ENCODE measurements around the gene H2AZ2.
"Not testable (repeated sequence)": the region's sequence is repeated elsewhere in the genome, so short reads cannot be mapped to it uniquely, and the experiment has no call there.

H2AZ2 gene

GRCh38 chr7:44870336-44870735, 22.4 kb upstream of the H2AZ2 start:
- not testable (repeated sequence) for DNase-seq

- no peak for DNase-seq
Observed at GRCh38 chr7:44867073-44867995, 19.4 kb upstream of the H2AZ2 start.

GRCh38 chr7:44861949-44862348, 14.1 kb upstream of the H2AZ2 start:
- not testable (repeated sequence) for DNase-seq

GRCh38 chr7:44858161-44858560, 10.3 kb upstream of the H2AZ2 start:
- DNase-seq: no peak

- no peak for DNase-seq
Observed at GRCh38 chr7:44854644-44855364, 6.9 kb upstream of the H2AZ2 start.

- DNase-seq: no peak
Observed at GRCh38 chr7:44853391-44853790, 5.5 kb upstream of the H2AZ2 start.

GRCh38 chr7:44852590-44852989, 4.7 kb upstream of the H2AZ2 start:
- DNase-seq: no peak

GRCh38 chr7:44849885-44850544, 2.1 kb upstream of the H2AZ2 start:
- DNase-seq: no peak

GRCh38 chr7:44849259-44849884, 1.5 kb upstream of the H2AZ2 start:
- no peak for DNase-seq

GRCh38 chr7:44847509-44847919, 373 bp downstream of the H2AZ2 start:
- peak; percentile 84 for DNase-seq

GRCh38 chr7:44846816-44847508, 925 bp downstream of the H2AZ2 start:
- DNase-seq: no peak

- not testable (repeated sequence) for DNase-seq
Observed at GRCh38 chr7:44846390-44846789, 1.5 kb downstream of the H2AZ2 start.

GRCh38 chr7:44845451-44845850, 2.4 kb downstream of the H2AZ2 start:
- DNase-seq: no peak

- DNase-seq: not testable (repeated sequence)
Observed at GRCh38 chr7:44843440-44843839, 4.4 kb downstream of the H2AZ2 start.

GRCh38 chr7:44842675-44843074, 5.2 kb downstream of the H2AZ2 start:
- not testable (repeated sequence) for DNase-seq

- DNase-seq: no peak
Observed at GRCh38 chr7:44838751-44839150, 9.1 kb downstream of the H2AZ2 start.

- DNase-seq: no peak
Observed at GRCh38 chr7:44827567-44827966, 20.3 kb downstream of the H2AZ2 start.

GRCh38 chr7:44824894-44825526, 22.9 kb downstream of the H2AZ2 start:
- DNase-seq: no peak

GRCh38 chr7:44823255-44823781, 24.6 kb downstream of the H2AZ2 start:
- DNase-seq: no peak

- DNase-seq: no peak
Observed at GRCh38 chr7:44819292-44819691, 28.6 kb downstream of the H2AZ2 start.

- no peak for DNase-seq
Observed at GRCh38 chr7:44814919-44815318, 33.0 kb downstream of the H2AZ2 start.

- DNase-seq: no peak
Observed at GRCh38 chr7:44811571-44811970, 36.3 kb downstream of the H2AZ2 start.

All from NCI-H1105 treated with DMSO at 0.1 percent for 48 hours (cell line).